ENCODE results near the gene VSTM2L.

DNA sequence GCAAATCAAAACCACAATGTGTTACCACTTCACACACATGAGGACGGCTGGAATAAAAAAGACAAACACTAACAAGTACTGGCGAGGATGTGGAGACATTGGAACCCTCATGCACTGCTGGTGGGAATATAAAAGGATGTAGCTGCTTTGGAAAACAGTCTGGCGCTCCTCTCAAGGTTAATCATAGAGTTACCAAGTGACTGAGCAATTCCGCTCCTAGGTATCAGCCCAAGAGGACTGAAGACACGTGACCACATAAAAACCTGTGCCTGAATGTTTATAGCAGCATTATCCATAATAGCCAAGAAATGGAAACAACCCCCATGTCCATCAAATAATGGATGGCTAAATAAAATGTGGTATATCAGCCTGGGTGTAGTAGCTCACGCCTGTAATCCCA lies 45.0 kb downstream of the VSTM2L start:
- no peak for TF ChIP-seq GLIS3 (CRISPR knock-in tag; IDR thresholded peaks at IDR 0.05)
- no peak for TF ChIP-seq ZC3H10 (CRISPR knock-in tag; IDR thresholded peaks at IDR 0.05)
- TF ChIP-seq ZFP30 (CRISPR knock-in tag; IDR thresholded peaks at IDR 0.05), result no peak
- no peak for TF ChIP-seq OSR1 (CRISPR knock-in tag; IDR thresholded peaks at IDR 0.05)
- TF ChIP-seq, protein P1, sequence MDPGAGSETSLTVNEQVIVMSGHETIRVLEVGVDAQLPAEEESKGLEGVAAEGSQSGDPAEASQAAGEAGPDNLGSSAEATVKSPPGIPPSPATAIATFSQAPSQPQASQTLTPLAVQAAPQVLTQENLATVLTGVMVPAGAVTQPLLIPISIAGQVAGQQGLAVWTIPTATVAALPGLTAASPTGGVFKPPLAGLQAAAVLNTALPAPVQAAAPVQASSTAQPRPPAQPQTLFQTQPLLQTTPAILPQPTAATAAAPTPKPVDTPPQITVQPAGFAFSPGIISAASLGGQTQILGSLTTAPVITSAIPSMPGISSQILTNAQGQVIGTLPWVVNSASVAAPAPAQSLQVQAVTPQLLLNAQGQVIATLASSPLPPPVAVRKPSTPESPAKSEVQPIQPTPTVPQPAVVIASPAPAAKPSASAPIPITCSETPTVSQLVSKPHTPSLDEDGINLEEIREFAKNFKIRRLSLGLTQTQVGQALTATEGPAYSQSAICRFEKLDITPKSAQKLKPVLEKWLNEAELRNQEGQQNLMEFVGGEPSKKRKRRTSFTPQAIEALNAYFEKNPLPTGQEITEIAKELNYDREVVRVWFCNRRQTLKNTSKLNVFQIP (CRISPR knock-in tag; IDR thresholded peaks at IDR 0.05; ENCODE audit: borderline replicate concordance, low read depth), result no peak
- TF ChIP-seq CSDC2 (CRISPR knock-in tag; IDR thresholded peaks at IDR 0.05), result no peak
- TF ChIP-seq, protein P2, sequence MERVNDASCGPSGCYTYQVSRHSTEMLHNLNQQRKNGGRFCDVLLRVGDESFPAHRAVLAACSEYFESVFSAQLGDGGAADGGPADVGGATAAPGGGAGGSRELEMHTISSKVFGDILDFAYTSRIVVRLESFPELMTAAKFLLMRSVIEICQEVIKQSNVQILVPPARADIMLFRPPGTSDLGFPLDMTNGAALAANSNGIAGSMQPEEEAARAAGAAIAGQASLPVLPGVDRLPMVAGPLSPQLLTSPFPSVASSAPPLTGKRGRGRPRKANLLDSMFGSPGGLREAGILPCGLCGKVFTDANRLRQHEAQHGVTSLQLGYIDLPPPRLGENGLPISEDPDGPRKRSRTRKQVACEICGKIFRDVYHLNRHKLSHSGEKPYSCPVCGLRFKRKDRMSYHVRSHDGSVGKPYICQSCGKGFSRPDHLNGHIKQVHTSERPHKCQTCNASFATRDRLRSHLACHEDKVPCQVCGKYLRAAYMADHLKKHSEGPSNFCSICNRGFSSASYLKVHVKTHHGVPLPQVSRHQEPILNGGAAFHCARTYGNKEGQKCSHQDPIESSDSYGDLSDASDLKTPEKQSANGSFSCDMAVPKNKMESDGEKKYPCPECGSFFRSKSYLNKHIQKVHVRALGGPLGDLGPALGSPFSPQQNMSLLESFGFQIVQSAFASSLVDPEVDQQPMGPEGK (CRISPR knock-in tag; IDR thresholded peaks at IDR 0.05; ENCODE audit: borderline replicate concordance), result no peak
- TF ChIP-seq ZNF8 (CRISPR knock-in tag; IDR thresholded peaks at IDR 0.05), result no peak
- no peak for TF ChIP-seq ZFP3 (CRISPR knock-in tag; IDR thresholded peaks at IDR 0.05)
